Caki2 (cell line): ENCODE results near the gene SPINK1. TPM values are rescaled to one million over a fixed set of nuclear protein-coding genes. Genes with fewer than 3 reads are reported as not detected.
"Not testable (repeated sequence)": the region's sequence is repeated elsewhere in the genome, so short reads cannot be mapped to it uniquely, and the experiment has no call there.

ENCODE experiments used
- DNase-seq: peaks from one replicate; pipeline ENCODE4 v3.0.0-alpha.2; 2015; ENCODE audit warnings: low read depth
- in situ Hi-C: cut with HindIII; loops from 2 replicates; pipeline ENCODE4 v1.10.0; 2016; ENCODE audit warnings: low sequenced_read_pairs, low pct_unique_long_range_greater_than_20kb, mixed read lengths
- total RNA-seq: library from RNA; depleted of rRNA; stranded (reverse); fragments of >200 nt; shearing (Covaris generic); gene quantifications from 2 replicates; pipeline ENCODE4 v1.2.3, GENCODE V29; 2014; ENCODE audit warnings: low replicate concordance; rRNA removed

The SPINK1 gene, protein sequence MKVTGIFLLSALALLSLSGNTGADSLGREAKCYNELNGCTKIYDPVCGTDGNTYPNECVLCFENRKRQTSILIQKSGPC
- total RNA-seq: not detected in 2 replicates

DNA sequence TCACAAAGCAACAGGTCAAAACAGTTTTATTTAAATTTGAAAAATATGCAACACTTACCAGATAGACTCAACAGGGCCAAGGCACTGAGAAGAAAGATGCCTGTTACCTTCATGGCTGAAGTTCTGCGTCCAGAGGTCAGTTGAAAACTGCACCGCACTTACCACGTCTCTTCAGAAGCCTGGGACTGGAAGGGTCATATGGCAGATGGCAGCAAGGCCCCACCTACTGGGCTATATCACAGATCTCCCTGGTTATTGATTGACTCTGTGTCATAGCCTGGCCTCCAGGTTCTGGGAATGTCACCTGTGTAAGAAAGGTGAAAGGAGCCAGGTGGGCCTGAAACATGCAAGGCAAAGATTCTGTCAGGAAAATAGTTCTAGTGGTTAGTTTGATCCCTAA lies at the start of gene SPINK1:
Gene SPINK1, minus strand, starts transcription at position 207 of the 400 bp plus-strand sequence. Its CDS starts 94 bp downstream, at position 113.
- in situ Hi-C loops: no loop called here
- no peak for DNase-seq

DNA sequence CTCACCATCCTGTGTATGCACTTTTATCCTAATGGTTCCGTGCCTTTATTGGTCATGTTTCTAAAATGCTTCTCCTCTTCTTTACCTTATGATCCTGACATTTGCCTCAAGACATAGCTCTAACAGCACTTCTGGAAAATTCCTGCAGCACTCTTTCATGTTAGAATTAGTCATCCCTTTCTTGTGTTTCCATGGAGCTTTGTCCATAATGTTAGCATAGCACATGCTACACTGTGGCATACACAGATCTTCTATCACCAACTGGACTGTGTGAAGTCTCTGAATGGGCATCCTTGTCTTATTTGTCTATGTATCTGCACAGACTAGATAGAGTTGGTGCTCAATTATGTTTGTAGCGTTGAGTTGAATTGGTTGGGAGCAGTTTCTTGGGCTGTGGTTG lies 49.0 kb upstream of the SPINK1 start:
- in situ Hi-C loops: no loop called here
- no peak for DNase-seq

DNA sequence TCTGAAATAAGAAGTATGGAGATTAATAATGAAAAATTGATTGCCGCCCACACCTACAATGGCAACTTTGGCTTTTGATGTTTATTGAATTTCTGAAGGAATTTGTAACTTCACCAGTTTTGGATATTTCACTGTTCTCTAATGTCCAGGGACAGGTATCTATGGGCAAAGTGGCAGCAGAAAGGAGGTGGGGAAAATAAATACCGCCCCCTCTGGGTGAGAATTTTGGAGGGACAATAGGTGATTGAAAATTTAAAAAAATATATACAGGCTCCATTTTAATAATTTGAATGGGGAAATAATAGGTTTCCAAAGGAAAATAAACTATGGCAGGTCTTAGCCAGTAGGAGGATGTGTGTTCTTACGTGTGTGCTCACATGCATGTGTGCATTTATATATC lies 48.3 kb upstream of the SPINK1 start:
- in situ Hi-C loops: no loop called here
- DNase-seq: no peak

DNA sequence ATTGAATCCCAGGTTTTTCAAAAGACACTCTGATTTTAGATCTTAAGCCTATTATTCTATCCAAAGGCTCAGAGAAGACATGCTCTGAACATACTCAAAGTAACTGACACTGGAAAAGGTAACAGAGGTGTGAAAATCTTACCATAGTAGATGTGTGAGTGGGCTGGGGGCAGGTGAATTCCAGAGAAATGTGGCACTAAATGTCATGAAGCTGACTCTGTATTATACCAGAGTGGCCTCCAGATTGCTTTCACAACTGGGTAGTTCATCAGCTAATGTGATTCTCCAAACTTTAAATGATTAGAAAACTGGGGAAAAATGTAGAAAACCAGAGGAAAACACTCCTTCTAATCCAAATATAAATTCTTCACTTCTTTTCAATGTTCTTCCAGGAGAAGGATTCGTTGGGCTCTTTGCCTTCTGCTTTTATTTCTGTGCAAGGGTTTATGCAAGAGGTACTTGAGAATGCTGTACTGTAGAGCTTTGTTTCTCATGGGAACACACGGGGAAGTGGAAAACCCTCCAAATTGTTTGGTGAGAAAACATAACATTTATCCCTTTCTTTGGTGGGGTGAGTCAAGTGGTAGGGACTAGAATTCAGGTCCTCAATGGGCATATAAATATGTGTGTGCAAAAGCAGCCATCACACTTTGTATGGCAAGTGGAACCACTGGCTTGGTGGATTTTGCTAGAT lies 46.7 kb upstream of the SPINK1 start, which contains the start of gene SCGB3A2:
Gene SCGB3A2, plus strand, starts transcription at position 646 of the 694 bp plus-strand sequence. CDS start 93 bp downstream, outside the sequence.
- DNase-seq: no peak
- in situ Hi-C loops: no loop called here

DNA sequence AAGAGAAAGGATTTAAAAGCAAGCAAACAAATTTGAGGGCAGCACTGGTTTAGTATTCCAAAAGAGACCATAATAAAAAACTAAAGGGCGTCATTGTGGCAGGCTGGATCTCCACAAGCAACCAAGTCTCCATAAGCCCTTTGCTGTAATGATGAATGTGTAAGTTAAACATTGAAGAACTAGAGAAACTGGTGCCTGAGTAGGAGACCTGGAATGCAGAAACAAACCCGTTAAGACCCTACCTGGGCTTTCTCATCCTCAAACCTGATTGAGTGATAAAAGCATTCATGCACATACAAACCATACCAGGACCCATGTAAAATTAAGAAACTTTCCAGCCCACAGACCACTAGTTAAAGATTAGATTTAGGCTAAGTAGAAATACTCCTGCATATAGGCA lies 45.2 kb upstream of the SPINK1 start:
- DNase-seq: no peak
- in situ Hi-C loops: no loop called here

DNA sequence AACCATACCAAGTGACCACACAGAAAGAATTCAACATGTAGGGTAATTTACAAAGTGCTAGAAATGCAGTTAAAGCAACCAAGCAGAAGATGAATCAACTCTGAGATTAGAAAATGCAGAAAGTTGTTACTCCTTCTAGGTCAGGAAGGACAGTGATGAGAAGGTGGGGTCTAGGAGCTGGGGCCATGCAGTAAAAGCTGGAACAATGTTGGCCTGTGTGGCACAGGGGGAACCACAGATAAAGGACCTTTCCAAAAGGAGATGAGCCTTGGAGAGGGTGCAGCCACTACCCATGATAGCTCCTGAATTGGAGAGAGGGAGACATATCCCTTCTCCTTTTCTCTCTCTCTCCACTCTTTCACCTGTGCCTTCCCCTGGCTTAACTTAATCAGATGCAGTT lies 44.7 kb upstream of the SPINK1 start:
- DNase-seq: no peak
- in situ Hi-C loops: no loop called here

DNA sequence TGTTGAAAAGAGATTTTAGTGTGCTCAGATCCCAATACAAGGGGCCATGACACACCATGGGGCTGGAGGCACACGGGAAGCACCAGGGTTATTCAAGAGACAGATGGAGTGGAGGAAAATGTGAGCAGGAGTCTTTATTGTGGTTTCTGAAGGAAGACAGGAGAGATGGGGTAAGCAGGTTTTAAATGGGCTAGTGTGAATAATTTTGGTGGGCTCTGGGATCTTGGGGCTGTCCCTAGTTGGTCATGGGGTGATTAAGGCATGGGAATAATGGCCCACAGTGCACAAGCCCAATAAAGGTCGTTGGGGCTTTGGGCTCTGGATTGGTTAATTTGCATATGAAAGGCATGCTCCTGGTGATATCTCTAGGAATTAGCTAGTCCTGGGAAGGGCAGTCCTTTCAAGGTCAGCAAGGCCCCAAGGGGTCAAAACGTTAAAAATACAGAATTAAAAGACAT lies 43.5 kb upstream of the SPINK1 start:
- in situ Hi-C loops: no loop called here
- DNase-seq: no peak

DNA sequence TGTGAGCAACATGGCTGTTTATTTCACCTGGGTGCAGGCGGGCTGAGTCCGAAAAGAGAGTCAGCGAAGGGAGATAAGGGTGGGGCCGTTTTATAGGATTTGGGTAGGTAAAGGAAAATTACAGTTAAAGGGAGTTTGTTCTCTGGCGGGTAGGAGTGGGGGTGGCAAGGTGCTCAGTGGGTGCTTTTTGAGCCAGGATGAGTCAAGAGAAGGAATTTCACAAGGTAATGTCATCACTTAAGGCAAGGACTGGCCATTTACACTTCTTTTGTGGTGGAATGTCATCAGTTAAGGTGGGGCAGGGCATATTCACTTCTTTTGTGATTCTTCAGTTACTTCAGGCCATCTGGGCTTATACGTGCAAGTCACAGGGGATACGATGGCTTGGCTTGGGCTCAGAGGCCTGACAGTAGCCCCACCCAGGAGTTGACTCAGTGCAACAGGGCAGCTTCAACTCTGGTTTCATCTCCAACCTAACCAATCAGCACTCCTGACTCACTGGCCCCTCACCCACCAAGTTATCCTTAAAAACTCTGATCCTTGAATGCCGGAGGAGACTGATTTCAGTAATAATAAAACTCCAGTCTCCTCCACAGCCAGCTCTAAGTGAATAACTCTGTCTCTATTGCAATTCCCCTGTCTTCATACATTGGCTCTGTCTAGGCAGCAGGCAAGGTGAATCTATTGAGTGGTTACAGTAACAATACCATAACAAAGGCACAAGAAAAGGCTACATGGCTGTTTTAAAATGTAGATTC lies 42.8 kb upstream of the SPINK1 start:
- DNase-seq, in situ Hi-C loops: not testable (repeated sequence)

DNA sequence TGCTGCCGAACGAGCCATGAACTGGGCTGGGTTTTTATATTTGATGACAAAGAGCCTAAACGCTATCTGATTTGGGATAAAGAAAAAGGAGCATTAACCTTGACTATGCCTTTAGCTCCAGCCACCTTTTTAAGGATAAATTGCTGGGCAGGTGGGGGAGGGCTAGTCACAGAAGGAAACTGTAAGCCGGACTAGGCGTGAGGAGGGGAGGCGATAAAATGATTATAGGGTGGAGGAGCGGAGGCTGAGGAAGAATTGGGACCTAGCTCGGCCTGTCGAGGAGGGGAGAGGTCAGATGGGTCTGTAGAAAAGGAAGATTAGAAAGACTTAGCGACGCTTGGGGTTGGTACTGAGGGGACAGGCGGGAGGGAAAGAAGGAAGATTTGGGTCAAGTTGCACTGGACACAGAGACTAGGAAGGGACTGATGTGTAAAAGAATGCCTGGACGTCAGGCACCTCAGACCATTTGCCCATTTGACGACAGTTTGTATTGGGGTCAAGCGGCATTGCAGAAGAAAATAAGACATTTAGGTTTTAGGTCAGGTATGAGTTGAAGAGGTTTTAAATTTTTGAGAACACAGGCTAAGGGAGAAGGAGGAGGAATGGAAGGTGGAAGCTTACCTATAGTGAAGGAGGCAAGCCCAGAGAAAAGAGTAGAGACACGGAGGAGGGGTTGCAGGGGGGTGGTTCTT lies 41.4 kb upstream of the SPINK1 start:
- DNase-seq, in situ Hi-C loops: not testable (repeated sequence)

DNA sequence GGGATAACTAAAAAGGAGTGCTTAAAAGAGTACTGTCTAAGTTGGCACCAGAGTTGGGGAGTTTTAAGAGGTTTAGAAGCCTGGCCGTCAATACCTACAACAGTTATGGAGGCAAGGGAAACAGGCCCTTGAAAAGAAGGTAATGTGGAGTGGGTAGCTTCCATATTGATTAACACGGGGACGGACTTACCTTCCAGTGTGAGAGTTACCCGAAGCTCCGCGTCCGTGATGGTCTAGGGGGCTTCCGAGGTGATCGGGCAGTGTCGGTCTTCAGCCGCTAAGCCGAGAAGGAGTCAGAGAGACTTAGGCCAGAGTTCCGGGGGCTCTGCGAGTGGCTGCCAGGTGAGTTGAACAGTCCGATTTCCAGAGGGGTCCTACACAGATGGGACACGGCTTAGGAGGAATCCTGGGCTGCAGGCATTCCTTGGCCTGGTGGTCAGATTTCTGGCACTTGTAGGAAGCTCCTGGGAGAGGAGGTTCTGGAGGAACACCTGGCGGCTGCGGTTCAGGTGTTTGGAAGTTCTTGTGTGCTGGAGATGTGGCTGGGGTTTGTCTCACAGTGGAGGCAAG lies 40.6 kb upstream of the SPINK1 start:
- in situ Hi-C loops, DNase-seq: not testable (repeated sequence)

DNA sequence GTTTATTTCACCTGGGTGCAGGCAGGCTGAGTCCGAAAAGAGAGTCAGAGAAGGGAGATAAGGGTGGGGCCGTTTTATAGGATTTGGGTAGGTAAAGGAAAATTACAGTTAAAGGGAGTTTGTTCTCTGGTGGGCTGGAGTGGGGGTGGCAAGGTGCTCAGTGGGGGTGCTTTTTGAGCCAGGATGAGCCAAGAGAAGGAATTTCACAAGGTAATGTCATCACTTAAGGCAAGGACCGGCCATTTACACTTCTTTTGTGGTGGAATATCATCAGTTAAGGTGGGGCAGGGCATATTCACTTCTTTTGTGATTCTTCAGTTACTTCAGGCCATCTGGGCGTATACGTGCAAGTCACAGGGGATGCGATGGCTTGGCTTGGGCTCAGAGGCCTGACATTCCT lies 38.4 kb upstream of the SPINK1 start:
- DNase-seq, in situ Hi-C loops: not testable (repeated sequence)

DNA sequence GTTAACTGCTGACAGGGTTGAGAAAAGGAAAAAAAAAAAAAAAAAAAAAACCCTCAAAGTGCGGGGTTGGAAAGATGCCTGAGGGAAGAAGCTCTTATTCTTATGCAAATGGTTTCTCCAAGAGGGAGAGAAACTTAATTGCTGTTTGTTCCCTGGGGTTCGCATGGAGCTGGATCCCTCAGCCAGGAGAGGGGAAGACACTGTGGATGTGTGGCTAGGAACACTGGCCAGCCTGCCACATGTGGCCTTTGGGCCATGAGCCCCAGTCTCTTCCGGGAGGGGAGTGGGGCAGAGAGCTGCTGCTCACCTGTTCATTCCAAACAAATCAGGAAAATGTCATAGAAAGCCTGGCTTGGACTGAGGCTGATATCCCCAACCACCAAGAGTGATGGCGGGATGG lies 37.6 kb upstream of the SPINK1 start:
- in situ Hi-C loops: no loop called here
- no peak for DNase-seq

DNA sequence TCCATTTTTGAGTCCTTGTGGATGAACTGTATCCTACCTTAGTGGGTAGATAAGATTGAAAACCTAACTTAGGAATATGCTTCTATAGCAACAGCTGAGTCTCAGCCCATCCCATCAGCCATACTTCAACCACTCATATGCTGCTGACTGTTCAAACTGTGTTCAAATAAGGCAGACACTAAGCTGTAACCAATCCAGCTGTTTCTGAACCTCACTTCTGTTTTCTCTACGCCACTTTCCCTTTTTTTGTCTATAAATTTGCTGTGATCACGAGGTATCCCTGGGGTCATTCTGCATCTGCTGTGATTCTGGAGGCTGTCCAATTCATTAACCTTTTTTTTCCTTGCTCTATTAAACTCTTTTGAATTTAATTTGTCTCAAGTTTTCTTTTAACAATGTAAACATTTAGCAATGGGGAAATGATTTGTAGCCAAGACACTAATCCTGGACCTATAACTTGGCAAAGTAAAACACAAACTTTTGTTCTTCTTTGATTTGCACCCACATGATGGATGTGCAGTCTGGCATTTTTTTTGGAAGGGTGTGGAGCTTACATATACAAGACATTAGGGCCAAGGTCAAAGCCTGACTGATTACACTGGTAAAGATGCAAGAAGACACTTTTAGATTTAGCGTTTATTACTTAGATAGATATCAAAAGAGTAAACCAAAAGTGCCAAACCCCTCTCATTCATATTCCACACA lies 32.1 kb upstream of the SPINK1 start:
- no peak for DNase-seq
- in situ Hi-C loops: no loop called here

DNA sequence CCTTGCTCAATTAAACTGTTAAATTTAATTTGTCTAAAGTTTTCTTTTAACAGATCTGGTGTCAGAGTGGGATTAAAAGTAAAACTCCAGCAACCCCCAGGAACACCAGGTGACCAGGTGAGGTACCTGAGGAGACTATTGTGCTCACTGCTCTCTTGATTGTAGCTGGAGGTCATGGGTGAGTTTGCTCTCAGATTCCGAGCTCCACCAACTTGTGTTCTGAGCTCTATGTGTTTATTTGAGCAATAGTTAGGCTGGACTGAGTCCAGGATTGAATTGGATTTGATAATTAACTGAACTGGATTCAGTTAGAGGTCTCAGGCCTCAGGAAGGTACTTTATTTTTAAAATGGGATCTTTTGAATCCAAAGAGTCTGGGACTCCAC lies 29.2 kb upstream of the SPINK1 start:
- no peak for DNase-seq
- in situ Hi-C loops: no loop called here

DNA sequence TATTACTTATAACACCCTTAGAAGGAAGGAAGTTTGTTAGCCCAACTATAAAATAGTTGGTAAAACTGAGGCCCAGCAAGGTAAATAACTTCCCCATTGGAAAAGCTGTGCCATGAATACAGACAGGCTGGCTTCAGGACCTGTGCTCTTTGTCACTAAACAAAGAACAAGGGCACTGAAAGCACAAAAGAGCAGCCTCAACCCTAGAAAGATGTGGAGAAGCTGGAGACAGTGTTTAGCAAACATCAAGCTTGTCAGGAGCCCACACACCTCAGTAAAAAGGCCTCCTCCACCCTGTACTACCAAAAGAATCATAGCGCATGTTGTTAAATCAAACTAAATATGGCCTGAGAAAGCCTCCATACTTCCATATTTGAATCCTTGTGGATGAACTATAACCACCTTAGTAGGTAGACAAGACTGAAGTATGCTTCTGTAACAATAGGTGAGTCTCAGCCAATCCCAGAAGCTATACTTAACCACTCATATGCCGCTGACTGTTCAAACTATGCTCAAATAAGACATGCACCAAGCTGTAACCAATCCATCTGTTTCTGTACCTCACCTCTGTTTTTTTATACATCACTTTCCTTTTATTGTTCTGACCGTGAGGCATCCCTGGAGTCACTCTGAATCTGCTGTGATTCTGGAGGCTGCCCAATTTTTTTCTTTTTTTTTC lies 28.6 kb upstream of the SPINK1 start:
- DNase-seq: no peak
- in situ Hi-C loops: no loop called here

DNA sequence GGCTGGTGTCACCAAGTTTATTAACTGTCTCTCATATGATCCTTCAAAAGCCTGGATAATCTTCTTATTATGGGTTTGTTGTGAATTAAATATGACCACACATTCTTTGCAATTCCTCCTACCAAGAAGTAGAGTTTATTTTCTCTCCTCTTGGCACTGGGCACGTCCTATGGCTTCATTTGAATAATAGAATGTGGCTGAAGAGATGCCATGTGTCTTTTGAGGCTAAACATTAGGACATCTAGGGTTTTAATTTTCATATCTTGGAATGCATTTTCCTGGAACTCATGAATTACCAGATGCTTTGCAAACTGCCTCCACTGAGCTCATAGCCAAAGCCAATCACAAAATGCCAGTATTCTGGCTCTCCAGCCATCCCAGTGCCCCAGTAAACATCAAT lies 27.1 kb upstream of the SPINK1 start:
- no peak for DNase-seq
- in situ Hi-C loops: no loop called here

DNA sequence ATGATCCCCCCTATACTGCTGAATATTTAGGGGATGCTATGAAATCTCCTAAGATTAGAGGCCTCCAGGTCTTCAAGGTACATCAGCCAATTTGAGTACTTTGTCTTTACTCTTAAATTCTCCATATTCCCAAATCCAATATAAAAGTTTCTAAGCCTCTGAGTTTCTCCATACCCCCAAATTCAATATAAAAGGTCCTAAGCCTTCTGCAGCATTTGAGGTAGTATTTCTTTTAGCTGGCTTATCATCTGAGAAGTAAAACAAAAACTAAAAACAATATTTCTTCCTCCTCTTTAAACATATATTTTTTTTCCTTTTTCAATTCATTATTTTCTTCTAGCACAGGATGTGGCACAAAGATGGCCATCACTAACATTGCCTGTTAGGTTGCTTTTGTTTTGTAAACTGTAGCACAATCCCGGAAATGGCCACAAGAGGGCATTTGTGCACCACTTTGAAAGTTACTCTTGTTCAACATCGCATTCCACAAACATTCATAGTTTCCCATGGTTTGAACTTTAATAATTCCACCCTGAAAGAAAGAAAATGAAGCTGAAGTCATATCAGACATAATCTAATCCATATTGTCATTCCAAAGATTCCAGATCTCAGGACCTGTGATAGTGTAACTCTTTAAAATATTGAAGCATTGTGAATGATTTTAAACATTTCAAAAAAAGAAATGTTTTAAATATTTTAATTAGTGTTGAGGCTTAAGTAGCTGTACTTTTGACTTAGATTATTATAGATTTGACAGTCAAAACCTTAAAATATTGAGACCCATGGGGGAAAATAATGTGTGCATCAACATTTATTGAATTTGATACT lies 26.0 kb upstream of the SPINK1 start:
- DNase-seq: peak; percentile 20
- in situ Hi-C loops: no loop called here
